Right renal cortex interstitium (tissue), 3 donors: Measurements from ENCODE around the gene MYRIP. TPM values are rescaled to one million over a fixed set of nuclear protein-coding genes. Genes with fewer than 3 reads are reported as not detected.
"Not testable (repeated sequence)": the region's sequence is repeated elsewhere in the genome, so short reads cannot be mapped to it uniquely, and the experiment has no call there.

Source experiments
- DNase-seq, 3 donors: peaks; one replicate each; pipeline ENCODE4 v3.0.0-alpha.2; 2013; ENCODE audit warnings: low read depth in 3 of 3, low spot score in 2 of 3
- polyA plus RNA-seq, 3 donors: library from polyadenylated mRNA; unstranded; fragments of 120-200 nt; gene quantifications; one replicate each; pipeline ENCODE4 v1.2.1, GENCODE V29; 2013; ENCODE audit not compliant: insufficient read length in 3 of 3

Gene MYRIP
- 1 to 10 TPM; 1.7 to 2.5 (median 2.1) TPM for polyA plus RNA-seq

GRCh38 chr3:39809181-39809994 is at the start of gene MYRIP:
Gene MYRIP, plus strand, starts transcription at chr3:39809609. Its CDS starts 91,208 bp downstream, at chr3:39900817.
- peak in 2 of 3 donors; percentile 23 to 45 for DNase-seq

GRCh38 chr3:39760325-39760724 is 49.1 kb upstream of the MYRIP start:
- no peak for DNase-seq

GRCh38 chr3:39762537-39763070 is 46.8 kb upstream of the MYRIP start:
- DNase-seq: no peak

- no peak for DNase-seq
These were observed 46.0 kb upstream of the MYRIP start for GRCh38 chr3:39763390-39763789.

GRCh38 chr3:39765575-39765974 is 43.8 kb upstream of the MYRIP start:
- no peak for DNase-seq

GRCh38 chr3:39766433-39766832 is 43.0 kb upstream of the MYRIP start:
- DNase-seq: no peak

GRCh38 chr3:39766909-39767308 is 42.5 kb upstream of the MYRIP start:
- DNase-seq: not testable (repeated sequence)

- not testable (repeated sequence) for DNase-seq
These were observed 31.2 kb upstream of the MYRIP start for GRCh38 chr3:39778168-39778567.

- DNase-seq: no peak
These were observed 29.7 kb upstream of the MYRIP start for GRCh38 chr3:39779511-39780230.

GRCh38 chr3:39780352-39780751 is 29.1 kb upstream of the MYRIP start:
- no peak for DNase-seq

GRCh38 chr3:39781025-39781424 is 28.4 kb upstream of the MYRIP start:
- DNase-seq: no peak

- no peak for DNase-seq
These were observed 27.8 kb upstream of the MYRIP start for GRCh38 chr3:39781632-39782031.

GRCh38 chr3:39783680-39784079 is 25.7 kb upstream of the MYRIP start:
- no peak for DNase-seq

GRCh38 chr3:39784922-39785321 is 24.5 kb upstream of the MYRIP start:
- DNase-seq: no peak

- DNase-seq: no peak
These were observed 21.1 kb upstream of the MYRIP start for GRCh38 chr3:39788128-39788883.

GRCh38 chr3:39791603-39792002 is 17.8 kb upstream of the MYRIP start:
- no peak for DNase-seq

- DNase-seq: no peak
These were observed 14.5 kb upstream of the MYRIP start for GRCh38 chr3:39794880-39795279.

GRCh38 chr3:39801216-39801615 is 8.2 kb upstream of the MYRIP start:
- DNase-seq: no peak

- not testable (repeated sequence) for DNase-seq
These were observed 6.9 kb upstream of the MYRIP start for GRCh38 chr3:39802486-39802885.

GRCh38 chr3:39803956-39804355 is 5.5 kb upstream of the MYRIP start:
- no peak for DNase-seq

GRCh38 chr3:39804951-39805350 is 4.5 kb upstream of the MYRIP start:
- DNase-seq: no peak
